Measurements from ENCODE around the gene IGFBP3. TPM values are rescaled to one million over a fixed set of nuclear protein-coding genes. Genes with fewer than 3 reads are reported as not detected.

IGFBP3 gene
- total RNA-seq, 1 experiment from 2014 or later = 4.1 TPM

DNA sequence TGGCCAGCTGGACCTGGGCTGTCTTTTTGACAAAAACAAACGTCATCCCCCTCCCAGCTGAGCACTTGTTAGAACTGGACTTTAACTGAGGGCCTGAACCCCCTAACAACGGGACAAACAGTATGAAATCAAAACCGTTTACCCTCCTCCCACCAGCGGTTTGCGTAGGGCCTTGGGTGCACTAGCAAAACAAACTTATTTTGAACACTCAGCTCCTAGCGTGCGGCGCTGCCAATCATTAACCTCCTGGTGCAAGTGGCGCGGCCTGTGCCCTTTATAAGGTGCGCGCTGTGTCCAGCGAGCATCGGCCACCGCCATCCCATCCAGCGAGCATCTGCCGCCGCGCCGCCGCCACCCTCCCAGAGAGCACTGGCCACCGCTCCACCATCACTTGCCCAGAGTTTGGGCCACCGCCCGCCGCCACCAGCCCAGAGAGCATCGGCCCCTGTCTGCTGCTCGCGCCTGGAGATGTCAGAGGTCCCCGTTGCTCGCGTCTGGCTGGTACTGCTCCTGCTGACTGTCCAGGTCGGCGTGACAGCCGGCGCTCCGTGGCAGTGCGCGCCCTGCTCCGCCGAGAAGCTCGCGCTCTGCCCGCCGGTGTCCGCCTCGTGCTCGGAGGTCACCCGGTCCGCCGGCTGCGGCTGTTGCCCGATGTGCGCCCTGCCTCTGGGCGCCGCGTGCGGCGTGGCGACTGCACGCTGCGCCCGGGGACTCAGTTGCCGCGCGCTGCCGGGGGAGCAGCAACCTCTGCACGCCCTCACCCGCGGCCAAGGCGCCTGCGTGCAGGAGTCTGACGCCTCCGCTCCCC is 32.7 kb downstream of the IGFBP3 start, which contains the start of gene IGFBP1:
IGFBP1 (plus strand) TSS at position 304 of the 808 bp plus-strand sequence; CDS start at position 469, 165 bp downstream.
- ChIA-PET RAD21 (ENCODE audit: low non-redundant PET in 1 of 2, low total read pairs in 2 of 2, uncharacterized antibody in 2 of 2, unreplicated experiment in 2 of 2) (no interaction called here), POLR2A (no interaction called here), CTCF (no interaction called here)
- ATAC-seq (no peak), DNase-seq (ENCODE audit: low read depth, low spot score) (no peak)
- no peaks in the 10 kb centered on the region for H3K9me3 ChIP-seq (ENCODE audit: control insufficient read depth in 1 of 2, insufficient read depth in 1 of 2, low read depth in 1 of 2, low read length in 2 of 2)
- no peak for TF ChIP-seq SP1 (IDR thresholded peaks at IDR 0.05; ENCODE audit: low read depth)
- no peak for TF ChIP-seq POLR2A (IDR thresholded peaks at IDR 0.05; ENCODE audit: borderline replicate concordance, extremely low read depth, insufficient read depth, insufficient read length)
- no peak for TF ChIP-seq CBX3 (IDR thresholded peaks at IDR 0.05; ENCODE audit: low read depth)
- TF ChIP-seq RAD21 (IDR thresholded peaks at IDR 0.05; ENCODE audit: low read depth) = no peak
- TF ChIP-seq SIN3A (IDR thresholded peaks at IDR 0.05; ENCODE audit: low read depth) = no peak
- no peak for TF ChIP-seq EGR1 (IDR thresholded peaks at IDR 0.05; ENCODE audit: low read depth)
- no peak for TF ChIP-seq ZFX (IDR thresholded peaks at IDR 0.05)
- H3K79me2 ChIP-seq (ENCODE audit: insufficient read depth, low read length) = no peaks in the 10 kb centered on the region
- H3K36me3 ChIP-seq (ENCODE audit: control insufficient read depth in 1 of 2, insufficient read depth in 2 of 2, low read length in 2 of 2) = no peaks in the 10 kb centered on the region
- no peak within 1 kb of the TSS for H2AFZ ChIP-seq (ENCODE audit: low read depth, low read length, poor library complexity, severe bottlenecking)
- H4K20me1 ChIP-seq (ENCODE audit: insufficient read depth) = no peaks in the 10 kb centered on the region
- intact Hi-C loops (cut with micrococcal nuclease) = no loop called here
- H3K27ac ChIP-seq (ENCODE audit: low read depth, low read length) = no peak within 1 kb of the TSS
- no peaks in the 10 kb centered on the region for H3K27me3 ChIP-seq (ENCODE audit: insufficient read depth, low read length)
- no peak within 1 kb of the TSS for H3K4me3 ChIP-seq (replicated peaks in 1 of 2; ENCODE audit: low read depth in 1 of 2, low read length in 2 of 2)
- H3K4me1 ChIP-seq (ENCODE audit: control insufficient read depth in 1 of 2, insufficient read depth in 2 of 2, low read length in 2 of 2) = peaks cover 12 to 16% of the 10 kb centered on the region in 2 experiments
- H3K9me2 ChIP-seq (ENCODE audit: insufficient read depth) = no peaks in the 10 kb centered on the region
- BruUV-seq (replicated peaks) = no TSS peak
- no peak within 1 kb of the TSS for H3K9ac ChIP-seq (ENCODE audit: low read length)
- no peak within 1 kb of the TSS for H3K4me2 ChIP-seq (ENCODE audit: low read length)

DNA sequence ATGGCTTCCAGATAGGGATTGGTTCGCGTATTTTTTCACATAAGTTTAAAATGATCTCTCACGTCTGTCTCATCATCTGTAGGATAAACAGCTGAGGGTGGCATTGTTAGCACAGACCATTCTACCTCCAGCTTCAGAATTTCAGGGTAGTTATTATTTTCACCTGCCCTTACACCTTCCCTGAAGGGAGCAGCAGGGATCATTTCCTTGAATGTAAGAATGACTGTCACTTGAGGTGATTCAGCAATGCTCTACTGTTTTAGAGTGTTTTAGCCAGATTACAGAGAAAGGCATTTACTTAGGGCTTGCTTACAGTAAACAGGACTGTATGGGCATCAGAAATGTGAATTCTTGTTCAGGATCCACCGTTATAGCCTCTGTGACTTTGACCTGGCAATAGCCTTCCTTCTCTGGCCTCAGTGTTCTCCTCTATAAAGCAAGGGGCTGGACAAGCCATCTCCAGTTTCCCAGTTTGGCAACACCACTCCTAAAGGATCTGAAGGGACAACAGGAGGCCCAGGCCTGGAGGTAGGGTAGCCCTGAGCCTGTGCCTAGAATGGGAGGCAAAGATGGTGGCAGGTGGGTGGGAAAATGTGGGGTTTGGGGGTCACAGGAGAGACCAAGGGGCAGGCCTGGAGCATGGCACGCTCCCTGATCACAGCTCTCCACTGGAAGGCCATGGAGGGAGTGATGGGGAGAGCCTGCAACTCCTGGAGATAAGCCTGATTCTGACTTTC is 34.0 kb downstream of the IGFBP3 start:
- ChIA-PET RAD21 (ENCODE audit: low non-redundant PET in 1 of 2, low total read pairs in 2 of 2, uncharacterized antibody in 2 of 2, unreplicated experiment in 2 of 2) (no interaction called here), POLR2A (no interaction called here), CTCF (no interaction called here)
- intact Hi-C loops (cut with micrococcal nuclease) = no loop called here
- no peak for TF ChIP-seq YY1 (IDR thresholded peaks at IDR 0.05; ENCODE audit: extremely low read depth, insufficient replicate concordance, low read depth, low read length)
- no peak overlapping the region for H3K4me2 ChIP-seq (ENCODE audit: low read length)
- no peak overlapping the region for H3K4me3 ChIP-seq (replicated peaks in 1 of 2; ENCODE audit: low read depth in 1 of 2, low read length in 2 of 2)
- ATAC-seq (no peak), DNase-seq (ENCODE audit: low read depth, low spot score) (no peak)
- H3K27ac ChIP-seq (ENCODE audit: low read depth, low read length) = no peak overlapping the region
- H3K4me1 ChIP-seq (ENCODE audit: control insufficient read depth in 1 of 2, insufficient read depth in 2 of 2, low read length in 2 of 2) = peaks cover 12 to 16% of the 10 kb centered on the region in 2 experiments
- H3K79me2 ChIP-seq (ENCODE audit: insufficient read depth, low read length) = no peaks in the 10 kb centered on the region
- no peaks in the 10 kb centered on the region for H4K20me1 ChIP-seq (ENCODE audit: insufficient read depth)
- no peaks in the 10 kb centered on the region for H3K9me2 ChIP-seq (ENCODE audit: insufficient read depth)
- no peaks in the 10 kb centered on the region for H3K9me3 ChIP-seq (ENCODE audit: control insufficient read depth in 1 of 2, insufficient read depth in 1 of 2, low read depth in 1 of 2, low read length in 2 of 2)
- no peak overlapping the region for H2AFZ ChIP-seq (ENCODE audit: low read depth, low read length, poor library complexity, severe bottlenecking)
- no TSS peak for BruUV-seq (replicated peaks)
- no peaks in the 10 kb centered on the region for H3K36me3 ChIP-seq (ENCODE audit: control insufficient read depth in 1 of 2, insufficient read depth in 2 of 2, low read length in 2 of 2)
- no peaks in the 10 kb centered on the region for H3K27me3 ChIP-seq (ENCODE audit: insufficient read depth, low read length)
- H3K9ac ChIP-seq (ENCODE audit: low read length) = no peak overlapping the region

Measured in HCT116 (cell line).